ENCODE results near the gene GMPPB.

GMPPB gene

DNA sequence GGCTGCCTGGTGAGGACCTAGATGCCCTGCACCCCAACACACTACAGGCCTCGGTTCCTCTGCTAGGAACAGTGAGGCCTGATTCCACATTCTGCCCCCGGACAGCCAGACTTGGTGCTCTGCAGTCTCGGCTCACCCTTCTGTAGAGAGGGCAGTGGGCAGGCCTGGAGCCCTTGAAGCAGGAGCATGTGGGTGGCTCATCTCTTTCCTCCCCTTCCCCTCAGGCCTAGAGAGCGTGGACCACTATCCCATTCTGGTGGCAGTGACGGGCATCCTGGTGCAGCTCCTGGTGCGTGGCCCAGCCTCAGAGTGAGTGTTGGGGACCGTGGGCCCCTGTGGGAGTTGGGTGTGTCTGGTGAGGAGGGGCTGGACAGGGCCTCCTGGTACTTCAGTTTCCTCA lies 7.6 kb downstream of the GMPPB start:
- H3K9me3 ChIP-seq (ENCODE audit: insufficient read depth, low read length): no peaks in the 10 kb centered on the region

GRCh38 chr3:49715611-49716121 lies 8.1 kb downstream of the GMPPB start:
- Histone ChIP-seq H3K27me3 (ENCODE audit: low read depth, low read length) (no peaks in the 10 kb centered on the region), H3K4me1 (ENCODE audit: low read length) (no peaks in the 10 kb centered on the region), H3K36me3 (replicated peaks; ENCODE audit: low read depth, low read length) (peaks cover 32% of the 10 kb centered on the region), H3K27ac (ENCODE audit: low read length) (no peak overlapping the region), H3K9me3 (ENCODE audit: insufficient read depth, low read length) (no peaks in the 10 kb centered on the region), H4K20me1 (ENCODE audit: insufficient read depth, low read length) (no peaks in the 10 kb centered on the region), H3K4me3 (ENCODE audit: low read length) (no peak overlapping the region), H3K9ac (ENCODE audit: low read length) (no peak overlapping the region), H3K4me2 (ENCODE audit: low read length) (no peak overlapping the region), H2AFZ (ENCODE audit: low read depth, low read length) (no peak overlapping the region), H3K79me2 (ENCODE audit: low read length) (no peaks in the 10 kb centered on the region)
- TF ChIP-seq, protein P1, sequence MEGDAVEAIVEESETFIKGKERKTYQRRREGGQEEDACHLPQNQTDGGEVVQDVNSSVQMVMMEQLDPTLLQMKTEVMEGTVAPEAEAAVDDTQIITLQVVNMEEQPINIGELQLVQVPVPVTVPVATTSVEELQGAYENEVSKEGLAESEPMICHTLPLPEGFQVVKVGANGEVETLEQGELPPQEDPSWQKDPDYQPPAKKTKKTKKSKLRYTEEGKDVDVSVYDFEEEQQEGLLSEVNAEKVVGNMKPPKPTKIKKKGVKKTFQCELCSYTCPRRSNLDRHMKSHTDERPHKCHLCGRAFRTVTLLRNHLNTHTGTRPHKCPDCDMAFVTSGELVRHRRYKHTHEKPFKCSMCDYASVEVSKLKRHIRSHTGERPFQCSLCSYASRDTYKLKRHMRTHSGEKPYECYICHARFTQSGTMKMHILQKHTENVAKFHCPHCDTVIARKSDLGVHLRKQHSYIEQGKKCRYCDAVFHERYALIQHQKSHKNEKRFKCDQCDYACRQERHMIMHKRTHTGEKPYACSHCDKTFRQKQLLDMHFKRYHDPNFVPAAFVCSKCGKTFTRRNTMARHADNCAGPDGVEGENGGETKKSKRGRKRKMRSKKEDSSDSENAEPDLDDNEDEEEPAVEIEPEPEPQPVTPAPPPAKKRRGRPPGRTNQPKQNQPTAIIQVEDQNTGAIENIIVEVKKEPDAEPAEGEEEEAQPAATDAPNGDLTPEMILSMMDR (IDR thresholded peaks at IDR 0.05; ENCODE audit: low read depth, low read length): no peak
- TF ChIP-seq EZH2phosphoT487 (IDR thresholded peaks at IDR 0.05; ENCODE audit: low read depth): no peak

More for the DNA sequence above, 7.6 kb downstream of the GMPPB start:
- H2AFZ ChIP-seq (ENCODE audit: low read depth, low read length): no peak overlapping the region
- H3K27ac ChIP-seq (ENCODE audit: low read length): no peak overlapping the region
- H3K4me2 ChIP-seq (ENCODE audit: low read length): no peak overlapping the region
- no peaks in the 10 kb centered on the region for H4K20me1 ChIP-seq (ENCODE audit: insufficient read depth, low read length)
- TF ChIP-seq, protein P1 (IDR thresholded peaks at IDR 0.05; ENCODE audit: low read depth, low read length): no peak
- no peak for TF ChIP-seq EZH2phosphoT487 (IDR thresholded peaks at IDR 0.05; ENCODE audit: low read depth)
- no peaks in the 10 kb centered on the region; the same call in 1 of the 2 replicates for H3K79me2 ChIP-seq (ENCODE audit: low read length)
- no peaks in the 10 kb centered on the region for H3K4me1 ChIP-seq (ENCODE audit: low read length)
- peaks cover 37% of the 10 kb centered on the region for H3K36me3 ChIP-seq (replicated peaks; ENCODE audit: low read depth, low read length)
- no peaks in the 10 kb centered on the region for H3K27me3 ChIP-seq (ENCODE audit: low read depth, low read length)
- no peak overlapping the region for H3K4me3 ChIP-seq (ENCODE audit: low read length)
- H3K9ac ChIP-seq (ENCODE audit: low read length): no peak overlapping the region

DNA sequence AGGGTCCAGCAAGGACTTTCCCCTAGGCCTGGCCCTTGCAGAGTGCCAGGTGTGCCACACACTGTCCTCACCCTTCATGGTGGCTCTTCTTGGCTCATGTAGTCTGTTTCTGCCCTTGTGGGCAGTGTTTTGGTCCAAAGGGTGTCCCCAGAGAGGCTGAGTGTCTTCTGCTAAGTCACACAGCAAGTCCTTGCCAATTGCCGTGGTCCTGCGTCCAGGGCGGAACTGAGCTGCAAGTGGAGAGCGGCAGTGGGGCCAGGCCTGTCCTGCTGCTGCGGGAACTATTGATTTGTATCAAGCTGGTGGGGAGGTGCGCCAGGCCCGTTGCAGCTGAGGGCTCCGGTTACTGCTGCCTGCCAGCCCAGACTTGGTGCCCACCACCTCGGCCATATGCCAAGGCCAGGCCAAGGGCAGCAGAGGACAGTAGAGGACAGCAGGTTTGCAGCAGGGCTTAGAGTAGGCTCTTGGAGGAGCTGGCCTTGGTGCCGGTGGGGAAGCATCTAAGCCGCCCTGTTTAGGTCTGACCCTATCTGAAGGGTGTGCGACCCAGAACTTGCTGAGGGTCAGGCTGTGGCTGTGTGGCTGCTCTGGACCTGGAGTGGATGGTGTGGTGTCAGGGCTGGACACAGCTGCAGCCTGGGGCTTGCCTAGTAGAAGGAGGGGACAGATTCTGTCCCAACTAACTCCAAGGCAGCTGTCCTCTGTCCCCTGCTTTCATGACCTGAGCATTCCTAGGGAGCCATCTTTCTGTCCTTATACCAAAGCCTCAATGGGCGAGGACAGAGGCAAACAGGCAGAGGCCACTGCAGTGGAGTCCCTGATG lies 8.8 kb downstream of the GMPPB start:
- Histone ChIP-seq H3K4me1 (ENCODE audit: low read length) (no peaks in the 10 kb centered on the region), H3K9me3 (ENCODE audit: insufficient read depth, low read length) (no peaks in the 10 kb centered on the region), H4K20me1 (ENCODE audit: insufficient read depth, low read length) (no peaks in the 10 kb centered on the region), H3K4me2 (ENCODE audit: low read length) (no peak overlapping the region), H3K27ac (ENCODE audit: low read length) (no peak overlapping the region), H3K9ac (ENCODE audit: low read length) (no peak overlapping the region), H3K4me3 (ENCODE audit: low read length) (no peak overlapping the region), H3K36me3 (replicated peaks; ENCODE audit: low read depth, low read length) (peaks cover 30% of the 10 kb centered on the region), H2AFZ (ENCODE audit: low read depth, low read length) (no peak overlapping the region), H3K79me2 (ENCODE audit: low read length) (no peaks in the 10 kb centered on the region), H3K27me3 (ENCODE audit: low read depth, low read length) (no peaks in the 10 kb centered on the region)
- TF ChIP-seq, protein P1 (IDR thresholded peaks at IDR 0.05; ENCODE audit: low read depth, low read length): no peak

GRCh38 chr3:49713336-49714105 lies 10.2 kb downstream of the GMPPB start:
- Histone ChIP-seq H3K4me3 (ENCODE audit: low read length) (no peak overlapping the region), H3K9ac (ENCODE audit: low read length) (no peak overlapping the region), H3K9me3 (ENCODE audit: insufficient read depth, low read length) (no peaks in the 10 kb centered on the region), H3K27me3 (ENCODE audit: low read depth, low read length) (no peaks in the 10 kb centered on the region), H3K27ac (ENCODE audit: low read length) (no peak overlapping the region), H3K4me1 (ENCODE audit: low read length) (no peaks in the 10 kb centered on the region), H3K4me2 (ENCODE audit: low read length) (no peak overlapping the region), H2AFZ (ENCODE audit: low read depth, low read length) (no peak overlapping the region), H4K20me1 (ENCODE audit: insufficient read depth, low read length) (no peaks in the 10 kb centered on the region), H3K79me2 (ENCODE audit: low read length) (no peaks in the 10 kb centered on the region), H3K36me3 (replicated peaks; ENCODE audit: low read depth, low read length) (peaks cover 21% of the 10 kb centered on the region)
- no peak for TF ChIP-seq EZH2phosphoT487 (IDR thresholded peaks at IDR 0.05; ENCODE audit: low read depth)
- TF ChIP-seq, protein P1 (IDR thresholded peaks at IDR 0.05; ENCODE audit: low read depth, low read length): no peak

Data from OCI-LY3 (cell line).